G401.6 (cell line): ENCODE results near the gene SPRYD3.
A peak's percentile ranks its signal among the peaks of the same experiment; 100 is the strongest.
"Not testable (repeated sequence)": the region's sequence is repeated elsewhere in the genome, so short reads cannot be mapped to it uniquely, and the experiment has no call there.

ENCODE experiments used
- FAIRE-seq: peaks from 2 replicates; lab custom pipeline; 2012; peaks lifted over from hg19 to GRCh38; lab: Jason Lieb, UNC

The SPRYD3 gene

GRCh38 chr12:53079226-53080117 is at the start of gene SPRYD3:
SPRYD3 (minus strand) TSS chr12:53079390; CDS start chr12:53079333, 57 bp downstream.
- peak; percentile 96 for FAIRE-seq

- FAIRE-seq = no peak
Observed at GRCh38 chr12:53127169-53127568, 48.0 kb upstream of the SPRYD3 start.

- FAIRE-seq = no peak
Observed at GRCh38 chr12:53124352-53124723, 45.1 kb upstream of the SPRYD3 start.

GRCh38 chr12:53123578-53124351 is 44.6 kb upstream of the SPRYD3 start:
- no peak for FAIRE-seq

- no peak for FAIRE-seq
Observed at GRCh38 chr12:53122961-53123468, 43.8 kb upstream of the SPRYD3 start.

- no peak for FAIRE-seq
Observed at GRCh38 chr12:53120685-53121525, 41.7 kb upstream of the SPRYD3 start.

GRCh38 chr12:53118751-53119300 is 39.6 kb upstream of the SPRYD3 start:
- FAIRE-seq = no peak

GRCh38 chr12:53115891-53116648 is 36.9 kb upstream of the SPRYD3 start:
- FAIRE-seq = no peak

- no peak for FAIRE-seq
Observed at GRCh38 chr12:53115112-53115890, 36.1 kb upstream of the SPRYD3 start.

- no peak for FAIRE-seq
Observed at GRCh38 chr12:53113951-53114350, 34.8 kb upstream of the SPRYD3 start.

- no peak for FAIRE-seq
Observed at GRCh38 chr12:53113136-53113705, 34.0 kb upstream of the SPRYD3 start.

GRCh38 chr12:53112431-53112830 is 33.2 kb upstream of the SPRYD3 start:
- FAIRE-seq = not testable (repeated sequence)

- no peak for FAIRE-seq
Observed at GRCh38 chr12:53107122-53107521, 27.9 kb upstream of the SPRYD3 start.

GRCh38 chr12:53105712-53106439 is 26.7 kb upstream of the SPRYD3 start:
- FAIRE-seq = no peak

GRCh38 chr12:53105256-53105655 is 26.1 kb upstream of the SPRYD3 start:
- no peak for FAIRE-seq

- no peak for FAIRE-seq
Observed at GRCh38 chr12:53103860-53104305, 24.7 kb upstream of the SPRYD3 start.

- no peak for FAIRE-seq
Observed at GRCh38 chr12:53102883-53103807, 24.0 kb upstream of the SPRYD3 start, which contains the start of gene SOAT2. SOAT2 (plus strand) TSS chr12:53103486; CDS start chr12:53103578, 92 bp downstream.
